GM18907 (cell line): ENCODE data around the gene MYLIP.
"Not testable (repeated sequence)": the region's sequence is repeated elsewhere in the genome, so short reads cannot be mapped to it uniquely, and the experiment has no call there.

Experiments used
- ATAC-seq: cut with Tn5 transposase; IDR thresholded peaks from one replicate; pipeline ENCODE4 v1.9.1; 2021; ENCODE audit warnings: mild to moderate bottlenecking, moderate library complexity; ENCODE audit not compliant: unreplicated experiment

The MYLIP gene

DNA sequence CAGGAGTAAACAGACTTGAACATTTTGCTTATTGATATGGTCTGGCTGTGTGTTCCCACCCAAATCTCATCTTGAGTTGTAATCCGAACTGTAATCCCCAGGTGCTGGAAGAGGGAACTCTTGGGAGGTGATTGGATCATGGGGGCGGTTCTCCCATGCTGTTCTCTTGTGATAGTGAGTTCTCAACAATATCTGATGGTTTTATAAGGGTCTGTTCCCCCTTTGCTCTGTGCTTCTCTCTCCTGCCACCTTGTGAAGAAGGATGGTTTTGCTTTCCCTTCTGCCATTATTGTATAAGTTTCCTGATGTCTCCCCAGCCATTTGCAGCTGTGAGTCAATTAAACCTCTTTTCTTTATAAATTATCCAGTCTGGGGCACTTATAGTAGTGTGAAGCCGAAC lies 40.0 kb downstream of the MYLIP start:
- no peak for ATAC-seq

GRCh38 chr6:16171400-16171799 lies 42.5 kb downstream of the MYLIP start:
- no peak for ATAC-seq

DNA sequence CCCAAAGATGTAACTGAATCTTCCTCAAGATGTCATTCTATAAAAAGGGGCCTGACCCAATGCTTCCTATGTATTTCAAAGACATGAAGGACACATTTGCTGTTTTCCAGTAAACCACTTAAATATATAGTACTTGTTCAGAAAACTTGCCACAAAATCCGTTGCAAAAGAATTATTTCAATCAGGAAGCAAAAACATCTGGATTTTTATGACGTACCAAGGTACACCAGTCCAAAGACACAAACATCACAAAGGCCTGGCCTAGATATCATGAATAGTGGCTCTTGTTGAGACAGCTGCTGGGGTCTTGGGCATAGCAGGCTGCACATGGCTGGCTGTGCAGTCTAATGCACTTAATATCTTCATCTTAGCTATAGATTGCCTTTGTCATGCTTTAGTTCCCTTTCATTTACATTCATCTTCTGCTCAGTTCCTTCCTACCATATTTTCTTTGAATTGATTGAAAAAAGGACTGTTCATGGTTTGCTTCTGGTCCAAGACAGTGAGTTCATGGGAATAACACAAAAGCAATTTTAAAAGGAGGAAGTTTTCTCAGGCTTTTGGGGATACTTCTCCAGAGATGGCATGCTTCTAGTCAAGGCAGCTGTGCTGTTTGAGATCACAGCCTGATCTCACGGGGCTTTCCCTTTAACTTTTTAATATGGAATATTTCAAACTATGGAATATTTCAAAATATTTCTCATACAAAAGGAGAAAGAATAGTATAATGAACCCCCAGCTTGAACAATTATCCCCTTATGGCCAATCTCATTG lies 44.5 kb downstream of the MYLIP start:
- ATAC-seq: no peak

- no peak for ATAC-seq
Measured at GRCh38 chr6:16174416-16175078, 45.7 kb downstream of the MYLIP start.

GRCh38 chr6:16176600-16176999 lies 47.7 kb downstream of the MYLIP start:
- not testable (repeated sequence) for ATAC-seq

GRCh38 chr6:16177881-16178280 lies 49.0 kb downstream of the MYLIP start:
- ATAC-seq: no peak

GRCh38 chr6:16178351-16178750 lies 49.5 kb downstream of the MYLIP start:
- no peak for ATAC-seq

DNA sequence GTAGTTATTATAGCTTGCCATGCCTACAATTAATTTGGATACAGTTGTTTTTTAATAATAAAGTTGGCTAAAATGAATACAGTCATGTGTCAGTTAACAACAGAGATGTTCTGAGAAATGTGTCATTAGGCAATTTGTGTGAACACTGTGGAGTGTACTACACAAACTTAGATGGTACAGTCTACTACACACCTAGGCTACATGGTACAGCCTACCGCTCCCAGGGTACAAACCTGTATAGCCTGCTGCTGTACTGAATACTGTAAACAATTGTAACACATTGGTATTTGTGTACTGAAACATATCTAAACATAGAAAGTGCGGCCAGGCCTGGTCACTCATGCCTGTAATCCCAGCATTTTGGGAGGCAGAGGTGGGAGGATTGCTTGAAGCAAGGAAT lies 50.2 kb downstream of the MYLIP start:
- ATAC-seq: no peak

GRCh38 chr6:16179970-16180431 lies 51.1 kb downstream of the MYLIP start:
- no peak for ATAC-seq

DNA sequence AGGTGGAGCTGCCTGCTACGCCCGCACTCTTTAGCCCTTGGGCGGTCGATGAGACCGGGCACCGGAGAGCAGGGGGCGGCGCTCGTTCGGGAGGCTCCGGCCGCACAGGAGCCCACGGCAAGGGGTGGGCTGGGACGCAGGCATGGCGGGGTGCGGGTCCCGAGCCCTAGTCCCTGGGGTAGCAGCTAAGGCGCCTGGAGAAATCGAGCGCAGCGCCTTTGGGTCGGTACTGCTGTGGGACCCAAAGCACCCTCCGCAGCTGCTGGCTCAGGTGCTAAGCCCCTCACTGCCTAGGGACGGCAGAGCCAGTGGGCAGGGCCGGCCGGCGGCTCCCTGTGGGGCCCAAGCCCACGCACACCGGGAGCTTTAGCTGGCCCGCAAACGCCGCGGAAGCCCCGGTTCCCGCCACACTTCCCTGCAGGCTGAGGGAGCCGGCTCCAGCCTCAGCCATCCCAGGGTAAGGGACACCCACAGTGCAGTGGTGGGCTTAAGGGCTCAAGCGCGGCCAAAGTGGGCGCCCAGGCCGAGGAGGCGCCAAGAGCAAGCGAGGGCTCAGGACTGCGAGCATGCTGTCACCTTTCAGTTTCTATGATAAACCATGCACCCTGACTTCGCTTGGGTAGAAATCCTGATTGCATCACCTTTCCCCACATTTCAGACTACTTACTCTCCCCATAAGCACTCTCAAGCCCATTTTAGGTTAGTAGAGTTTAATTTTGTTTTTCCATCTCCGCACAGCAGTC lies 52.0 kb downstream of the MYLIP start:
- no peak for ATAC-seq

DNA sequence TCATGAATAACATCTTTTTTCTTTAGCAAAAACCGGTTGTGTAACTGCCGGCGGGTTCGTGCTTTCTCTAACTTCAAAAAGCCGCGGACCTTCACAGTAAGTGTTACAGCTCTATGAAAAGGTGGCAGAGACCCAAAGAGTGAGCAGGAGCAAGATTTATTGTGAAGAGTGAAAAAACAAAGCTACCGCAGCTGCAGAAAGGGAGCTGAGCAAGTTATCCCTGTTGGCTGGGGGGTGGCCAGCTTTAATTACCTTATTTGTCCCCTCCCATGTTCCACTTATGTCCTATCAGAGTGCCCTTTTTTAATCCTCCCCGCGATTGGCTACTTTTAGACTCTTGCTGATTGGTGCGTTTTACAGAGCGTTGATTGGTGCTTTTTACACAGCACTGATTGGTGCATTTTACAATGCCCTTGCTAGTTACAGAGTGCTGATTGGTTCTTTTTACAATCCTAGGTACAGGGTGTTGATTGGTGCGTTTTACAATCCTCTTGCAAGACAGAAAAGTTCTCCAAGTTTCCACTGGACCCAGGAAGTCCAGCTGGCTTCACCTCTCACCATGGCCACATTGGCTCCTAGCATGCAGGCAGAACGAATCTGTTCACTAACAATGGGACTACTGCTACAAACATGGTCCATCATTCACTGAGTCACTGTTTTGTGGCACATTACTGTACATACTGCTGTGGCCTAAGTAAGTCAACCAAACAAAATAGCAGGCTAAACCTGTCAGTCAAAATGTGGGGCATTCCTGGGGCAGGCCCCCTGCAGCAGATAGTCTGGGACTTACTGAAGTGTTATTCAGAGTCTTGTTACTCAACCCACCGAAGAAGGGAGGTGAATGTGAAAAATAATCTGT lies 52.8 kb downstream of the MYLIP start:
- ATAC-seq: no peak

DNA sequence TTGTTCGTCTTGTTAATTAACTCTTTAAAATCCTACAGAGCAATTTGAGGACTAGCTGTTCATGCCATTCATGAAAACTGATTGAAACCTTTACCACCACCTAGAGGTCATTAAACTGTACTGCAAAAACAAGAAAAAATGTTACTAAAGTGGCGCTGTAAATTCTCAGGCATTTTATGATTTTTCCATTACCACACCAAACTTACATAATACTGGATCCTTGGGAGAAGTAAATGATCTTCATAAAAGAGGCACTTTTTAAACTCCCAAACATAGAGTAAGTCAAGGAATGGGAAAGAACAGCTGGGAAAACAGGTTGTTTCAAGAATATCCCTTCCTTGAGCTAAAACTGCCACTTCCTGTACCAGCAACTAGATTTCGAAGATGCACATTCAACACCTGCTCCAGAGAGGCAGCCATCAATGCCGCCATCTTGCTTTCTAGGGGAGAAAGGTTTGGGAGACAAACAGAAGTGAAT lies 54.3 kb downstream of the MYLIP start:
- no peak for ATAC-seq

GRCh38 chr6:16184129-16184528 lies 55.2 kb downstream of the MYLIP start:
- no peak for ATAC-seq

DNA sequence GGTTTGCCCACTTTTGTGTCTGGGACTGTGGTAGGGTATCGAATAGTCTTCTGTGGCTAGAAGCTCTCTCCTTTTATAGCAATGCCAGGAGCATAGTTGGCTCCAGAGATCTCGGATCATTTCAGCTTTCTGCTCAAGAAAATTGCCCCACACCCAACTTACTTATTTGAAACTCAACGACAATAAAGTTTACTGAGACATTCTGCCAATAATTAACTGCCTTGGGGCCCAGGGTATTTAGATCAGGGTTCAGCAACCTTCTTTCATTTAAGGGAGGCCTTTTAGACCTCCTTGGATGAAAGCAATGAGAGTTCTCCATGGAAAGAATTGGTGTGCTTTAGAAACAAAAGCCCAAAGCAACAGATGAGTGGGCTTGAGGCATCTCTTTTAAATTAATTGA lies 55.7 kb downstream of the MYLIP start:
- no peak for ATAC-seq

- ATAC-seq: no peak
Measured at GRCh38 chr6:16187176-16187575, 58.3 kb downstream of the MYLIP start.

- no peak for ATAC-seq
Measured at GRCh38 chr6:16190214-16190613, 61.3 kb downstream of the MYLIP start.

DNA sequence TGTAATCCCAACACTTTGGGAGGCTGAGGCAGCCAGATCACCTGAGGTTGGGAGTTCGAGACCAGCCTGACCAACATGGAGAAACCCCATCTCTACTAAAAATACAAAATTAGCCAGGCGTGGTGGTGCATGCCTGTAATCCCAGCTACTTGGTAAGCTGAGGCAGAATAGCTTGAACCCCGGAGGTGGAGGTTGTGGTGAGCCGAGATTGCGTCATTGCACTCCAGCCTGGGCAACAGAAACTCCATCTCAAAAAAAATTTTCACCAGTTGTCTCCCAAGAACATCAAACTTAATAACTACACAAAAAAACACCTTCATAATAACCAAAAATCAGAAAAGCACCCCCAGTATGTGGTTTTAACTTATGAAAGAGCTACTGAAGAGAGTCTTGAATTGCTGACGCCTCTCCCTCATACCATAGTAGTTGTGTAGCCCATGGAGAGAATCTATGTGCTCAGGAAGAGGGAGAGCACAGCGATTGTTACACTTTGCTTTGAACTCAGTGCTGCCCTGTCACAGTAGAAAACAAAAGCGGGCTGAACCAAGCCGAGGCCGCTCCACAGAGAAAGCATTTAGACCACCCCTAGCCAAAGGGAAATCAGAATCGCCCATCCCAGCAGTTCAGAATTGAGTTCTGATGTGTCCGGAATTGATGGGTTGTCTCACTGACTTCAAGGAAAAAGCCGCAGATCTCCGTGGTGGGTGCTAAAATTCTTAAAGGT lies 67.5 kb downstream of the MYLIP start:
- no peak for ATAC-seq

GRCh38 chr6:16196984-16197546 lies 68.2 kb downstream of the MYLIP start:
- ATAC-seq: no peak
